Adipocyte (in vitro differentiated cells): ENCODE data around the gene SPATA31C1.
A peak's percentile ranks its signal among the peaks of the same experiment; 100 is the strongest.
"Not testable (repeated sequence)": the region's sequence is repeated elsewhere in the genome, so short reads cannot be mapped to it uniquely, and the experiment has no call there.

Source experiments
- DNase-seq: peaks from one replicate; pipeline ENCODE4 v3.0.0-alpha.2; 2015; ENCODE audit warnings: low read depth
- H3K27me3 ChIP-seq: replicated peaks from 2 replicates; pipeline ENCODE4 v1.7.0; 2013; ENCODE audit warnings: mild to moderate bottlenecking, low read length, moderate library complexity; ENCODE audit not compliant: control insufficient read depth, insufficient read depth
- H3K36me3 ChIP-seq: 2 replicates; pipeline ENCODE4 v1.7.0; 2013; ENCODE audit warnings: low read length, mild to moderate bottlenecking, moderate library complexity; ENCODE audit not compliant: control insufficient read depth, insufficient read depth, severe bottlenecking
- H3K4me1 ChIP-seq: 2 replicates; pipeline ENCODE4 v1.7.0; 2013; ENCODE audit warnings: mild to moderate bottlenecking, low read length, moderate library complexity; ENCODE audit not compliant: control insufficient read depth, insufficient read depth
- H3K4me3 ChIP-seq: 2 replicates; pipeline ENCODE4 v1.7.0; 2013; ENCODE audit warnings: mild to moderate bottlenecking, low read length, moderate library complexity
- H3K9ac ChIP-seq: 2 replicates; pipeline ENCODE4 v1.7.0; 2013; ENCODE audit warnings: mild to moderate bottlenecking, low read length, moderate library complexity
- H3K9me3 ChIP-seq: 2 replicates; pipeline ENCODE4 v1.7.0; 2013; ENCODE audit warnings: mild to moderate bottlenecking, low read length, moderate library complexity; ENCODE audit not compliant: control insufficient read depth

The SPATA31C1 gene

DNA sequence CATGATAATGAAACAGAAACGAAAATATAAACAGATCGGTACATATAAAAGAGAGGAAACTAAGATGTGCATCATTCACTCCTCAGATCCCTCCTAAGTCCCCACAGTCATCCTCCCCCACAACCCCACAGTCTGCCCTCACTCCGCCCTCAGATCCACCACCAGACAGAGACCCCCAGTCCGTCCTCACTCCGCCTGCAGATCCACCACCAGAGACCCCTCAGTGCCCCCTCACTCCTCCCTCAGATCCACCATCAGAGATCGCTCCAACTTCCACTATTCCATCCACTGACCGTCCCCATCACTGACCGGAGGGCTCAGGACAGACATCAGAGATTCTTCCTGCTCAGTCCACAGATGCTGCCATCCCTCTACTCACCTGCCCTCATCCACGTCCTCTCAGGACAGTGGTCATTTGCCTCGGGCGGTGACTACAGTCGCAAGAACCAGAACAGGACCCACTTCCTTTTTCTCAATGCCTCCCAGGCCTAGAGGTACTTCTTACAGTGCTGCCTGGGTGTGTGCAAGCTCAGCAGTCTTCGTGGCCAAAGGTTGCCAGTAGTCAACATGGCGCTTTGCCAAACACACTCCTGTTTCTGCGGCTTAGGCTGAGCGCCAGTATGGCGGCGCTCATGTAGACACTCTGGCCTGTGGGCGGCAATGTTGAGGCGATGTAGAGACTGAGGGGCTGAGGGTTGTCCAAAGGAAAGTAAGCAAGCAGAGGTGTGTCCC, 8.3 kb upstream of the SPATA31C1 start:
- no peaks in the 10 kb centered on the region for H3K9me3 ChIP-seq
- H3K4me1 ChIP-seq = peaks cover 5% of the 10 kb centered on the region
- H3K36me3 ChIP-seq = no peaks in the 10 kb centered on the region
- H3K9ac ChIP-seq = no peak overlapping the region
- H3K27me3 ChIP-seq = no peaks in the 10 kb centered on the region
- no peak overlapping the region for H3K4me3 ChIP-seq
- DNase-seq = no peak

DNA sequence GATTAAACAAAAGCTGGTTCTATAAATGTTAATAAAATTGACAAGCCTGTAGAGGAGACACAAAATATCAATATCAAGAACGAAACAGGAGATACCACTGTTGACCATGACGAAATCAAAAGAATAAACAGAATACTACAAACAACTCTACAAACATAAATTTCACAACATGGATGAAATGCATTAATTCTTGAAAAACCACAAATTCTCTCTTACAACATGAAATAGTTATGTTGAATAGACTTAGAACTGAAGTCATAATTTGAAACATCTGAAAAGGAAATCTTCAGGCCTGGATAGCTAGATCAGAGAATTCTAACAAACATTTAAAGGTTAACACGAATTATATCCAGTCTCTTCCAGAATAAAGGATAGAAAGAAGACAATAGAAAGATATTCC, 6.9 kb upstream of the SPATA31C1 start:
- H3K9me3 ChIP-seq = no peaks in the 10 kb centered on the region

DNA sequence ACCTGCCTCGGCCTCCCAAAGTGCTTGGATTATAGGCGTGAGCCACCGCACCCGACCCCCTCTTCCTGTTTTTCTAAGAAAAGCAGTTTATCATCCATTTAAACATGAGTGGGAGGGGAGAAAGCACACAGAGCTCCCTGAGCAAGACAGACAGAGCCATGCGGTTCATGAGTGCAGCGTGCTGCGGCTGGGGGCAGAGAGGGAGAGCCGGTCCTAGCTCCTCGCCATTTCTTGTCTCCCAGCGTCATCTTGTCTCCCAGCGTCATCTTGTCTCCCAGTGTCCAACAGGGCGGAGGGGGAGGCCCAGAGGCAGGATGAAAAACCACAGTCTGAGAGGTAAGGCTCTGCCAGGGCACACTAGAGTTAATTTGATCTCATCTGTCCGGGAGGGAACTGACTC, 1.3 kb downstream of the SPATA31C1 start:
- H3K36me3 ChIP-seq, H3K4me3 ChIP-seq, H3K27me3 ChIP-seq, H3K4me1 ChIP-seq, H3K9me3 ChIP-seq, H3K9ac ChIP-seq, DNase-seq: not testable (repeated sequence)

More for the DNA sequence above, 6.9 kb upstream of the SPATA31C1 start:
- H3K4me3 ChIP-seq = no peak overlapping the region
- no peak overlapping the region for H3K9ac ChIP-seq
- H3K4me1 ChIP-seq = peaks cover 5% of the 10 kb centered on the region
- peak; percentile 90 for DNase-seq
- H3K27me3 ChIP-seq = no peaks in the 10 kb centered on the region
- no peaks in the 10 kb centered on the region for H3K36me3 ChIP-seq

DNA sequence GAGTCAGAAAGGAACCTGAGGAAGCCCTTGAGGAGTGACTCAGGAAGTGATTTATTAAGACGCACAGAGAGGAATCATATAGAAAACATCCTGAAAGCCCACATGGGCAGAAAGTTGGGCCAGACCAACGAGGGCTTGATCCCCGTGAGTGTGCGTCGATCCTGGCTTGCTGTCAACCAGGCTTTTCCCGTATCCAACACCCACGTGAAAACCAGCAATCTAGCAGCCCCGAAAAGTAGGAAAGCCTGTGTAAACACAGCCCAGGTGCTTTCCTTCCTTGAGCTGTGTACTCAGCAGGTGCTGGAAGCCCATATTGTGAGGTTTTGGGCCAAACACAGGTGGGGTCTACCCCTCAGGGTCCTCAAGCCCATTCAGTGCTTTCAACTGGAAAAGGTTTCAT, 3.8 kb downstream of the SPATA31C1 start:
- H3K4me1 ChIP-seq, H3K27me3 ChIP-seq, H3K36me3 ChIP-seq, H3K9me3 ChIP-seq, H3K9ac ChIP-seq, H3K4me3 ChIP-seq, DNase-seq: not testable (repeated sequence)

DNA sequence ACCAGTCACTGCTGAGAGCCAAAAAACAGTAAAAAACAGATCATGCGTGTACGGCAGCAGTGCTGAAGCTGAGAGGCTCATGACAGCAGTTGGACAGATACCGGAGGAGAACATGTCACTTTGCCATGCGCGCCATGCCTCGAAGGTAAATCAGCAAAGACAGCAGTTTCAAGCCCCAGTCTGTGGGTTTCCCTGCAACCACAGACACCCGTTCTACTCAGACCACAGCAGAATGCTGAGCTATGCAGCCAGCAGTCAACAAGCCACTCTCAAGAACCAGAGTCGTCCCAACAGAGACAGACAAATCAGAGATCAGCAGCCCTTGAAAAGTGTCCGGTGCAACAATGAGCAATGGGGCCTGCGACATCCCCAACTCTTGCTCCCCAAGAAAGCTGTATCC, 5.2 kb downstream of the SPATA31C1 start:
- not testable (repeated sequence) for H3K27me3 ChIP-seq, DNase-seq, H3K9ac ChIP-seq, H3K4me3 ChIP-seq, H3K9me3 ChIP-seq, H3K4me1 ChIP-seq, H3K36me3 ChIP-seq

DNA sequence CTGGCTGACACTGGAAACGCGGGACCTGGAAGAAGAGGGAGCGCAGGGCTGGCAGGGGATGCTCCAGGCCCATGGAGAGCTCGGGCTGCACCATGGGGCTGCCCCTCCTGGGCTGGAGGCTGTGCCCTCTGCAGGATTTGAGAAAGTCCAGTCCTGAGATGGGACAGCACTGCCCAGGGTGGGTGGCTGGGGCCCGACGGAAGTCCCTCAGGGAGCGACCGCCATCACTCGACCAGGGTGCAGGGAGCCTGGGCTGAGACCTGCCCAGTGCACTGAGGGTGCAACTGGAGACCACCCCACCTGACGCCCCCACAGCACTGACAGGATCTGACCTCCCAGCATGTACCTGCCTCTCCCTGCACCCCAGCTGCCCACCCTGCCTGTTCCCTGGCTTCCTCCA, 7.1 kb downstream of the SPATA31C1 start:
- not testable (repeated sequence) for DNase-seq, H3K9me3 ChIP-seq, H3K4me1 ChIP-seq, H3K36me3 ChIP-seq, H3K9ac ChIP-seq, H3K4me3 ChIP-seq, H3K27me3 ChIP-seq

DNA sequence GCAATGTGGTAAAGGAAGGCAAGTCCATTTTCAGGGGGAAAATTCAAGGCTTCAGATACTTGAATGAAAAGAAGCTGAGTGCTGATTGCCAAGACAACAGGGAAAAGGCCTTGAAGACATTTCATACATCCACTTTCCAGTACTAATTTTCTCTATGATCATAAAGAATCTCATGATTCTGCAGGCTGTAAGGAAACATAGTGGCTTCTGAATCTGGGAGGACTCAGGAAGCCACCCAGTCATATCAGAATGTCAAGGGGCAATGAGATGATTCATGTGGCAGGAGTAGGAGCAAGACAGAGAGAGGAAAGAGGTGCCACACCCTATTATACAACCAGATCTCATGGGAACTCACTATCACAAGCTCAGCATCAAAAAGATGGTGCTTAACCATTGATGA, 11.4 kb downstream of the SPATA31C1 start:
- H3K4me3 ChIP-seq, H3K9ac ChIP-seq, H3K4me1 ChIP-seq, DNase-seq, H3K36me3 ChIP-seq, H3K9me3 ChIP-seq, H3K27me3 ChIP-seq: not testable (repeated sequence)

DNA sequence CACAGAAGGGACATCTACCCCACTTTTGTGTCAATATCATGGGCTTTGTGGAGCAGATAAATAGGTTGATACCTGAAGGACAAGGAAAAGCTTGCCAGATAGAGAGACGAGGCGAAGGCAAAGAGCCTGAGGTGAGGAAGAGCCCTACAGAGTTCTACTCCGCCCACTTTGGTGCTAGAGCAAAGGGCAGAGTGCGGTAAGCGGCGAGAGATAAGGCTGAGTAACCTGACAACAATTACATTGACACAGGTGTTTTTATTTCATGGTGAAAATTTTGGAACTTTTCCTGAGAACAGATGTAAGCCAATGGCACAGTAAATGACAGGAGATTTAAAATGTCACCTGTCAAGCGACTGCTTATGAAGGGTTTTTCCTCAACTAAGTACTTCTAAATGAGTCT, 16.7 kb downstream of the SPATA31C1 start:
- not testable (repeated sequence) for H3K4me3 ChIP-seq, H3K9me3 ChIP-seq, H3K27me3 ChIP-seq, DNase-seq, H3K36me3 ChIP-seq, H3K4me1 ChIP-seq, H3K9ac ChIP-seq

DNA sequence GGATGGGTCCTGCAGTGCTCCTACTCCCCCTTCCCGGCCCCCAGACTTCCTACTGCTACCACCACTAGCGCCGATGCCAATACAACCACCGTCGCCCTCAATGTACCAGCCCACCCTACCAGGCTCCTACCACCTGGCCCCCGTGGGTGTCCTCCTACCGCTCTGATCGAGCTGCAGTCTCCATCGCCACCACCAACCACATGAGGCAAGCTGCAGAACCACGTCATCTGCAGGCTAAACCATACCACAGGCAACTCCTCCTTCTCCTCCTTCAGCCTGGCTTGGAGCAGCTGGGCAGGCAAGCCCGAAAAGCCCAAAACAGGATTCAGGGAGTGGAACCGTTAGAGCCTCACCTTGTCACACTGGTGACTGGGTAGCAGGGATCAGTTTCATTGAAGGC, 19.6 kb downstream of the SPATA31C1 start:
- H3K4me1 ChIP-seq = not testable (repeated sequence)

DNA sequence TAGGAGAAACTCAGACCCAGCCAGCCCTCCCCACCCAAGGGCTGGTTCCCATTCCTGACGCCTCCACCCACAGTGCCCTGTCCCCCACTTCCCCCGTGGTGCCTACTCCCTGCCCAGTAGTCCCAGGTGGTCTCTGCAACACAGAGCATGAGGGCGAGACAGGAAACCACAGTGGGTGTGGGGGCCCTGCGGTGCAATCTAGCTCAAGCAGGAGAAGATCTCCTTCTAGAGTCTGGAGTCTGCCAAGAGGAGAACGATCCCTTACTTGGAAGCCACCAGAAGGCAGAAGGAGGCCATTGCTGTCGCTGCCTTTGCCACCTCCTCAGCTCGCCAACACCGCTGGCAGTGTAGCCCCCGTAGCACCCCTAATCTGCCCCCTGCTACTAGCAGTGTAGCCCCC, 20.2 kb downstream of the SPATA31C1 start:
- not testable (repeated sequence) for DNase-seq, H3K9ac ChIP-seq, H3K9me3 ChIP-seq, H3K27me3 ChIP-seq, H3K36me3 ChIP-seq, H3K4me3 ChIP-seq, H3K4me1 ChIP-seq

More for the DNA sequence above, 19.6 kb downstream of the SPATA31C1 start:
- H3K9ac ChIP-seq, DNase-seq, H3K27me3 ChIP-seq, H3K36me3 ChIP-seq, H3K9me3 ChIP-seq, H3K4me3 ChIP-seq: not testable (repeated sequence)

DNA sequence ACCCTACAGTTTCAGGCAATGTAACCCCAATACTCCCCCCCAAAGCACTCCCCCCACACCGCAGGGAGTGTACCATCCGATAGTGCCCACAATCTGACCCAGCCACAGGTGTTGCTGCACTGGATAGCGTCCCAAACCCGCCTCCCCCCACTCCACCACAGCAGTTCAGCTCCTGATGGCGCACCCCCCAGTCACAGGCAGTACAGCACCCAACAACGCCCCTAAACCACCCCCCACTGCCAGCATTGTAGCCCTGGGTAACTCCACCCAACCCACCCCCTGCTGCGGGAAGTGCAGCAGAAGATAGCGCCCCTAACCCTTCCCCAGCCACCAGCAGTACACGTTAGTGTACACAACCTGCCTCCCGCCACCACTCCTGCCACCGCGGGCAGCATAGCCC, 20.6 kb downstream of the SPATA31C1 start:
- H3K4me3 ChIP-seq, H3K9ac ChIP-seq, H3K4me1 ChIP-seq, H3K36me3 ChIP-seq, H3K9me3 ChIP-seq, DNase-seq, H3K27me3 ChIP-seq: not testable (repeated sequence)

DNA sequence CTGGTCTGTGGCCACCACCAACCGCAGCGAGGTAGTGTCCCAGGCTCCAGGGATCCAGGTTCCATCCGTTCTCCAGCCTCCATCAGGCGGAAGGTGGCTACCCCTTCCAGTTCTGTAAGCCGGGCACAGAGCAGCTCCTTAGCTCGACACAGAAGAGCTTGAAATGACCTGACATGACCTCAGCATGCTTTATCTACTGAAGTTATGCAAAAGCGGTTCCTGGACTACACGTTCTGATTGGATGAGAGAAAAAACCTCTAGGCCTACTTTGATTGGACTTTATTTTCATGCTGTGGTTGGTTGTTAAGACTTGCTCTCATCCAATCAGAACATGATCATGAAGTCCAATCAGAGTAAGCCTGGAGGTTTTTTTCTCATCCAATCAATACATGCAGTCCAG, 21.3 kb downstream of the SPATA31C1 start:
- not testable (repeated sequence) for H3K27me3 ChIP-seq, H3K4me3 ChIP-seq, H3K9me3 ChIP-seq, DNase-seq, H3K36me3 ChIP-seq, H3K9ac ChIP-seq, H3K4me1 ChIP-seq
